HUES6 (cell line): Measurements from ENCODE around the gene ADAM30.

Experiments
- H3K27ac ChIP-seq: 2 replicates; pipeline ENCODE4 v1.7.0; 2013; ENCODE audit warnings: low read depth, mild to moderate bottlenecking, low read length, inconsistent platforms
- H3K27me3 ChIP-seq: 2 replicates; pipeline ENCODE4 v1.6.1; 2013; ENCODE audit warnings: low read length; ENCODE audit not compliant: control insufficient read depth, insufficient read depth
- H3K36me3 ChIP-seq: 2 replicates; pipeline ENCODE4 v1.6.1; 2013; ENCODE audit warnings: low read length; ENCODE audit not compliant: control insufficient read depth, insufficient read depth
- H3K4me1 ChIP-seq: 2 replicates; pipeline ENCODE4 v1.6.1; 2013; ENCODE audit warnings: low read length; ENCODE audit not compliant: control insufficient read depth, insufficient read depth
- H3K4me3 ChIP-seq: 2 replicates; pipeline ENCODE4 v1.5.1; 2013; ENCODE audit warnings: low read depth, low read length
- H3K9ac ChIP-seq: one replicate; pipeline ENCODE4 v1.6.1; 2013; ENCODE audit warnings: mild to moderate bottlenecking, low read length
- H3K9me3 ChIP-seq: 2 replicates; pipeline ENCODE4 v1.6.1; 2013; ENCODE audit warnings: low read depth, low read length; ENCODE audit not compliant: control insufficient read depth, insufficient read depth

The ADAM30 gene

DNA sequence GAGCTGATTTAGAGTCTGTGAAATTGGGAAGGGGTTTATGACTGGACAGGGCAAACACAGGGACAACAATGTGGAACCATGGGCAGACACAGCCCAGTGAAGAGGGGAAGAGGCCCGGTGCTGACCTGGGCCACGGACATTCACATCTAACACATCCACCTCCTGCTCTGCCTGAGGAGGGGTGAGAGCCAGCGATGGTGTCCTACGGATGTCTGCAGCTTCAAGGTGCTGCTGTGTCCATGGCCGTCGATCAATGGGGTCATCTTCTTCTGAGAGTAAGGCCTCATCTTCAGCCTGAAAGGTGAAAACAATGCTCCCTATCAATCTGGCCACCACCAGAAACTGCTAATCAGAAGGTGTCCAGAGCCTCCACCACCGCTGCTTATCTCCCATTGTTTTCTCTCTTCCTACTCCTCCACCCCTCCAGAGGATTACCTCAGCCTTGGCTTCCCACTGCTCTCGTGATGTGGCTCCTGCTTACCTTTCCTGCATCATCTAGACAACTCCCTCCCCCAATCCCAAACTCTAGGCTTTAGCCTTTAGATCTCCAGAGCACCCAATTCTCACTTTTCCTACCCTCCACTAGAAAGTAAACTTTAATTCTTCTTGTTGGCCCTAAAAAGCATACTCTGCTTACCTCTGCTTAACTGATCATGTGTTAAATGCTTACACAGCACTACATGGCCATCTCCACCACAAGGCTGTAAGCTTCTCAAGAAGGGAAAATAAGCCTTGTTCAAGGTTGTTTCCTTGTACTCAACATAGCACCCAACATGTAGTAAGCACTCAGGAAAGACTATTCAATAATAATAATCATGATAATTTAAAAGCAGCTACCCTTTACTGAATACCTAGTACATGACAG lies 24.0 kb upstream of the ADAM30 start:
- no peak overlapping the region for H3K9ac ChIP-seq
- H3K27ac ChIP-seq: no peak overlapping the region
- H3K27me3 ChIP-seq: no peaks in the 10 kb centered on the region
- H3K36me3 ChIP-seq: peaks cover 92% of the 10 kb centered on the region
- H3K4me3 ChIP-seq: no peak overlapping the region
- H3K4me1 ChIP-seq: no peaks in the 10 kb centered on the region
- no peaks in the 10 kb centered on the region for H3K9me3 ChIP-seq

DNA sequence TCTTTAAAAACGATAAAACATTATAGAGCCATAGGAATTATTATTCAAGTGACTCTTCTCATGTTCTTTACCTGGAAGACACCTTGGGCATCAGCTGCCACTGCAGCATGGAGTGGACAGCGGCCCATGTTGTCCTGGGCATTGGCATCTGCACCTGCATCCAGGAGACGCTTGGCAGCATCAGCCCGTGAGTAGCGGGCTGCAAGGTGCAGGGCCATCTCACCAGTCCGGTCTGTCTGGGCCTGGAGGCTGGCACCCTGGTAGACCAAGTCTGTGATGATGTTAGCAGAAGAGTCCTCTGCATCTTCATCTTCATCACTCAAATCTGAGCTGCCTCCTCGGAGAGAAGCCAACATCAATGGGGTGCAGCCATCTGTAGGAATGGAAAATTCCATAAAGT lies 22.9 kb upstream of the ADAM30 start:
- Histone ChIP-seq H3K9ac (no peak overlapping the region), H3K4me3 (no peak overlapping the region), H3K27me3 (no peaks in the 10 kb centered on the region), H3K27ac (no peak overlapping the region), H3K36me3 (peaks cover 96% of the 10 kb centered on the region), H3K9me3 (no peaks in the 10 kb centered on the region), H3K4me1 (no peaks in the 10 kb centered on the region)

DNA sequence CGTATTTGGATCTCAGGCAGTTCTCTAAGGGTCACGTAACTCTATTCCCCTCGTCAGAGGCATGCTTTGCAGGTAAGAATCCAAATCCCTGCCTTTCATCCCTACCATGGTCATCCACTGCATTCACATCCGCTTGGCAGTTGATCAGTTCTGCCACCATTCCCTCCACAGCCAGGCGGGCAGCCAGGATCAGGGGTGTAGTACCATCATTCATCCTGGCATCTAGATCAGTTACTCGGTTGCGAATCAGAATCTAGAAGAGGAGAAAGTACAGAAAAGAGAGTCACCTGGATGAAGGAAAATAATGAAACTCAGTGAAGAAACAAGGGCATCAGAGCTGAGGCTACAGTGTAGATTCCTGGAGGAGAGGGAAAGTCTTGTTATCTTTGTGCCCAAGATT lies 22.0 kb upstream of the ADAM30 start:
- H3K9me3 ChIP-seq: no peaks in the 10 kb centered on the region
- H3K36me3 ChIP-seq: peaks cover 89% of the 10 kb centered on the region
- no peak overlapping the region for H3K27ac ChIP-seq
- no peak overlapping the region for H3K4me3 ChIP-seq
- no peaks in the 10 kb centered on the region for H3K27me3 ChIP-seq
- no peaks in the 10 kb centered on the region for H3K4me1 ChIP-seq
- no peak overlapping the region for H3K9ac ChIP-seq

DNA sequence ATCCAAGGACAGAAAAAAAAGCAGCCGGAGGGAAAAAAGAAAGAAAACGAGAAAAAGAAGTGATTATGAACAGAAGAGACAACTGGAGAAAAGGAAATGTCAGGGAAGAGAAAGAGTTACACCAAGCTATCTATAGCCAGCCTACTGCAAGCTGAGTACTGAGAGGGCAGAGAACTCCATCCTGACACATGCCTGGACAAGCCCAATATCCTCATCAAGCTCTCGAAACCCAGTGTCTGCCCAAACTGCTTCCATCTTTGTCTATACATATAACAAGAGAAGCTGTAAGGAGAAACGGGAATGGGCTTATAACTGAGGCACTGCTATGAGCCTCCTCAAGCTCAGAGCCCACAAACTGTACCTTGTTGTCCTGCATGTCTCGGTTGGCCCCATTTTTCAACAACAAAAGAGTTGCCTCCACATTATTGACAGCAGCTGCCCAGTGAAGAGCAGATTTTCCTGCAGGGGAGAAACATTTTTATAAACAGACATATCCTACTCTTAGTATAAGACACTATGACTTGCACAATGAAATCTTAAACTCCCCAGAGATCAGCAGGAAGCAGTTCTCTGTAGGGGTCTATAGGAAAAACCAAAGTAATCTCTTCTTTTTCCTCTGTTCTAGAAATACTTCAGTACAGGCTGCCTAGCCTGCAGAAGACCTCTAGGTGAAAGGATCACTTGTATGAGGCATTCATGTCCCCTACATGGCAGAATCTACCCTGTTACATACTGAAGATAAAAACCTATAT lies 21.2 kb upstream of the ADAM30 start:
- Histone ChIP-seq H3K36me3 (peaks cover 81% of the 10 kb centered on the region), H3K27me3 (no peaks in the 10 kb centered on the region), H3K4me1 (no peaks in the 10 kb centered on the region), H3K9ac (no peak overlapping the region), H3K27ac (no peak overlapping the region), H3K9me3 (no peaks in the 10 kb centered on the region), H3K4me3 (no peak overlapping the region)

DNA sequence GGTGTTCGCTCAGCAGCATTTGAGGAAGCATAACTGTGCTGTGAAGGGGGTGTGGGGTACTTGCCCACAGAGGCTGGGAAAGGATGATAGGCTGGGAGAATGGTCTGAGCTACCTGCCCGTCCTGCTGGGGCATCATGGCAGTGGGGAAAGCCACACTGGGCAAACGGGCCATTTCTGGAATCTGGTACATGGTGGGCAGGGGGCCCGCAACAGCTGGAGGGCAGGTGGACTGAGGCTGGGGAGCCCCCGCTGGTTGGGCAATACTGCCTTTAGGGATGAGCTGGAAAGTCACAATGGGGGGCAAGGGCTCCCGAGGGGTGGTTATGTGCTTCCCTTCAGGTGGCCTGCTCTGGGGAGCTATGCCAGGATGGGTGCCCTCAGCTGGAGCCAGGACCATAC lies 19.2 kb upstream of the ADAM30 start:
- H3K27me3 ChIP-seq: no peaks in the 10 kb centered on the region
- H3K9me3 ChIP-seq: no peaks in the 10 kb centered on the region

DNA sequence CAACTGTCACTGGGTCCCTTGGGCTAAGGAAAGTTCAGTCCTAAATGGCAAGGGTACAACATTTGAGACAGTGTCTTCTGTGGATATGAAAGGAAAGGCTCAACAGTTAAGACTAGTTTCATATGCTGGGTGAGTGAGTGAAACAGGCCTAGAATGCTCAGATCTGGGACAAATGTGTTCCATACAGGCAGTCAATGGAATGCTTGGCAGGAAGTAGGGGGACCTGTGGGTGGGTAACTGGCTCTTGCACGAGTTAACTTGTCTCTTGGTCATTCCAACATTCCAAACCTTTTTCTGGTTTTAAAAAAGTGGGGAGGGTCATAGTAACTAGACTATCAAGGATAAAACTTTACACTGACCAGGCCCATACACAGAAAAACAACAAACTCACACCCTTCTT lies 17.8 kb upstream of the ADAM30 start:
- no peaks in the 10 kb centered on the region for H3K9me3 ChIP-seq
- H3K4me3 ChIP-seq: no peak overlapping the region
- no peak overlapping the region for H3K9ac ChIP-seq
- H3K27ac ChIP-seq: no peak overlapping the region
- H3K36me3 ChIP-seq: peaks cover 48% of the 10 kb centered on the region
- H3K27me3 ChIP-seq: no peaks in the 10 kb centered on the region
- H3K4me1 ChIP-seq: peaks cover 13% of the 10 kb centered on the region

More for the DNA sequence above, 19.2 kb upstream of the ADAM30 start:
- Histone ChIP-seq H3K9ac (no peak overlapping the region), H3K27ac (no peak overlapping the region), H3K36me3 (peaks cover 61% of the 10 kb centered on the region), H3K4me1 (peaks cover 5% of the 10 kb centered on the region), H3K4me3 (no peak overlapping the region)

DNA sequence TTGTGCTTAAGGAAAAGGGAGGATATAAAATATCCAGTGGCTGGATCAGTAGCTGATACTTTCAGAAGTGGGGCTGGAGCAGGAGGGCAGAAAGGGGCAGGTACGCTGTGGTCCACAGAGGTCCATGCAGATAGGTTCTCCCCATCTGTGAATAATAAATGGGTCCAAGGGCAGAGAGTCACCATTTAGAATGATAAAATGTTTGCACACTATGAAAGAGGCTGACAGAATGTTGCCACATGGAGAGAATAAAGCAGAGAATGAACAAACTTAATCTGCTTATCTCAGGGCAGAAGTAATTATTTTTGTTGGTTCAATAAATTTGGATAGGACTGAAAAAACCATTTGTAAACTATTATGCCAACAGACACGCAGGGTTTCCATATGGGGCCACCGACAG lies 16.6 kb upstream of the ADAM30 start:
- Histone ChIP-seq H3K27me3 (no peaks in the 10 kb centered on the region), H3K9ac (no peak overlapping the region), H3K27ac (no peak overlapping the region), H3K36me3 (peaks cover 37% of the 10 kb centered on the region), H3K9me3 (no peaks in the 10 kb centered on the region), H3K4me3 (no peak overlapping the region), H3K4me1 (peaks cover 13% of the 10 kb centered on the region)

DNA sequence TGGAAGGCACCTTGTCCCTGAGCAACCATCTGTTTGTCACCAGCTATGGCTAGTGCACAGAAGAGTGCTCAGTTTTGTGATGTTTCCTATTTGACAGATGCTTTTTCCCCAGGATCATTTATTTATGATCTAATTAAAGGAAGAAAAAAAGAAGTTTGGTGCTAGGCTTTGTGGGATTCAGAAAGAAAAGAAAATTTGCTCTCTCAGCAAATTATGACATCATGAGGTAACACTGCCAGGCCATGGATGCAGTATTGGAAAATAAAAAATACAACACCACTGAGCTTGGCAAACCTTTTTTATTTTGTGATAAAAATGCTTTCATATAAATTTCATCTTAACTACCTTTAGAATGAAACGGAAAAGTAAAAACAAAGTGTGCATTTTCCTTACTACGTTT lies 15.5 kb upstream of the ADAM30 start:
- H3K4me1 ChIP-seq: peaks cover 13% of the 10 kb centered on the region
- peaks cover 25% of the 10 kb centered on the region for H3K36me3 ChIP-seq
- H3K9me3 ChIP-seq: no peaks in the 10 kb centered on the region
- no peak overlapping the region for H3K27ac ChIP-seq
- no peak overlapping the region for H3K9ac ChIP-seq
- H3K27me3 ChIP-seq: no peaks in the 10 kb centered on the region
- H3K4me3 ChIP-seq: no peak overlapping the region

DNA sequence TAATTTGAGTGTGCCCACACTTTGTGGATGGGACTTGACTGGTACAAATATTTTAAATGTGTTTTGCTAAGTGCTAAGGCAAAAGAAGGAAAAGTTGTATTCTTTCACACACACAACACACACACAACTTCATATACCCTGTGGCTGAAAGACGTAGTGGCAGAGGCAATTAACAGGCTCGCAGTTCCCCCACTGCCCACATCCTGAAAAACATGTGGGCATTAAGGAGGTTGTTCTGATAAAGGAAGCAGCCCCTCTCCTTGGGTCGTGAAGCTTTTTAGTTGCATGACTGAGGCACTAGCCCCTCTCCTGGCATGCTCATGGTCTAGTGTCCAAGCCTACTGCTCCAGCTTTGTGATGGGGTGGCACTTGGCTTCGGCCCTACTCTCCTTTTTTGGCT lies 14.3 kb upstream of the ADAM30 start:
- no peaks in the 10 kb centered on the region for H3K27me3 ChIP-seq
- H3K9me3 ChIP-seq: no peaks in the 10 kb centered on the region
- H3K4me1 ChIP-seq: peaks cover 13% of the 10 kb centered on the region

DNA sequence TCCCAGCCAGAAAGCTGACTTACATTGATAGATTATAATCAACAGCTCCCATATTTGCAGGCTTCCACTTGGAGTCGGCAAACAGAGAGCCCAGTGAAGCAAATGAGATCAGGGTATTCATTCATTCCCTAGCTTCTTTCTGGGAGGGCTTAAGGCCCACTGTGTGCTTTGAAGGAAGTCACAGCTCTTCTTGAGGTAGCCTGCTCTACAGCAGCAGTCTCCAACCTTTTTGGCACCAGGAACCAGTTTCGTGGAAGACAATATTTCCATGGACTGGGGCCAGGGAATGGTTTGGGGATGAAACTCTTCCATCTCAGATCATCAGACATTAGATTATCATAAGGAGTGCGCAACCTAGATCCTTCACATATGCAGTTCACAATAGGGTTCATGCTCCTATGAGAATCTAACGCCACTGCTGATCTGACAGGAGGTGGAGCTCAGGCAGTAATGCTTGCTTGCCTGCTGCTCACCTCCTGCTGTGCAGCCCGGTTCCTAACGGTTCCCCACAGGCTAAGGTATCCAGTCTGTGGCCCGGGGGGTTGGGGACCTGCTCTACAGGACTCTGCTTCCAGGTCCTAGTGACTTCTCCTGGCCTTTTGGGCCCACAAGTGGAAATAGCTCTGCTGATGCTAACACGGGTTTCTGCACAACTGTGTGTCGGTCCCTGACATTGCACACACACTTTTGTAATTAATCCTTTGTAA lies 13.7 kb upstream of the ADAM30 start:
- no peak overlapping the region for H3K4me3 ChIP-seq
- no peaks in the 10 kb centered on the region for H3K27me3 ChIP-seq
- peaks cover 8% of the 10 kb centered on the region for H3K36me3 ChIP-seq
- H3K9ac ChIP-seq: no peak overlapping the region
- H3K4me1 ChIP-seq: peaks cover 13% of the 10 kb centered on the region
- no peaks in the 10 kb centered on the region for H3K9me3 ChIP-seq
- H3K27ac ChIP-seq: no peak overlapping the region

More for the DNA sequence above, 14.3 kb upstream of the ADAM30 start:
- Histone ChIP-seq H3K4me3 (no peak overlapping the region), H3K9ac (no peak overlapping the region), H3K36me3 (peaks cover 13% of the 10 kb centered on the region), H3K27ac (no peak overlapping the region)

DNA sequence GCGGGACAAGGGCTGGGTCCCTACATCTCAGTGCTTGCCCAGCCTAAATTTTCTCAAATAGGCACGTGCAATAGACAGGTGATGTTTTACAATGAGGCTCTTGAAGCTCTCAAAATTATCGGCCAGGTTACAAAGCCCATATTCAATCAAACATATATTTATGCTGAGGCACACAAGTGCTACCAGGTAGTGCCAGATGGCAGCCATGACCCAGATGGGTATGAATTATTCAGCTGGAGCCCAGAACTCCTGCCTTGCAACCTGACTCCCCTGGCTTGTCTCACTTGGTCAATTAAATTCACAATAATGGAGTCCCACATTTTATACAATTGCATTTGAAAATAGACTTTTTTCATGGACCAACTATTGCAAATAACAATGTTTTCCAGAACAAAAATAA lies 12.3 kb upstream of the ADAM30 start:
- Histone ChIP-seq H3K36me3 (no peaks in the 10 kb centered on the region), H3K4me3 (no peak overlapping the region), H3K9me3 (no peaks in the 10 kb centered on the region), H3K9ac (no peak overlapping the region), H3K4me1 (peaks cover 13% of the 10 kb centered on the region), H3K27me3 (no peaks in the 10 kb centered on the region), H3K27ac (no peak overlapping the region)
